H1 (cell line): ENCODE data around the gene PSMD7. TPM values are rescaled to one million over a fixed set of nuclear protein-coding genes. Genes with fewer than 3 reads are reported as not detected.

Source experiments
- CTCF ChIA-PET: fragments of 300-600 bp; sonication (Branson Sonifier 250); formaldehyde crosslinking; loops from one replicate; lab custom pipeline; 2021; ENCODE audit not compliant: partially characterized antibody; lab: Charles Lee
- POLR2A ChIA-PET: fragments of 300-600 bp; sonication (Branson Sonifier 250); formaldehyde crosslinking; loops from one replicate; lab custom pipeline; 2021; ENCODE audit warnings: inconsistent platforms; ENCODE audit not compliant: partially characterized antibody; lab: Charles Lee
- DNase-seq, 2 experiments: peaks; one replicate each; pipeline versions ENCODE4 v3.0.0 to v3.0.0-alpha.2; 2010 to 2022; ENCODE audit warnings: low spot score in 2 of 2, low read depth in 1 of 2, mixed read lengths in 1 of 2
- FAIRE-seq: peaks from 2 replicates; lab custom pipeline; 2011; peaks lifted over from hg19 to GRCh38; lab: Jason Lieb, UNC
- H2AFZ ChIP-seq: 2 replicates; pipeline ENCODE4 v1.8.1; 2012; ENCODE audit warnings: low read length, inconsistent platforms
- H2AK5ac ChIP-seq: 2 replicates; pipeline ENCODE4 v1.6.1; 2013; ENCODE audit warnings: low read depth, low read length
- H2BK120ac ChIP-seq: replicated peaks from 2 replicates; pipeline ENCODE3; 2013; ENCODE audit warnings: low read depth, low read length, inconsistent platforms
- H2BK12ac ChIP-seq: 2 replicates; pipeline ENCODE4 v1.6.1; 2013; ENCODE audit warnings: low read depth, low read length
- H2BK15ac ChIP-seq: 2 replicates; pipeline ENCODE4 v1.6.1; 2013; ENCODE audit warnings: low read length
- H2BK20ac ChIP-seq: 2 replicates; pipeline ENCODE4 v1.6.1; 2013; ENCODE audit warnings: low read length
- H2BK5ac ChIP-seq: 2 replicates; pipeline ENCODE4 v1.6.1; 2013; ENCODE audit warnings: low read depth, low read length
- H3K14ac ChIP-seq: 2 replicates; pipeline ENCODE4 v1.6.1; 2013; ENCODE audit warnings: inconsistent platforms; ENCODE audit not compliant: insufficient read length
- H3K18ac ChIP-seq: 2 replicates; pipeline ENCODE4 v1.6.1; 2013; ENCODE audit warnings: low read length; ENCODE audit errors: extremely low read depth
- H3K23ac ChIP-seq: 2 replicates; pipeline ENCODE4 v1.6.1; 2013; ENCODE audit warnings: inconsistent platforms; ENCODE audit not compliant: insufficient read length
- H3K23me2 ChIP-seq: 2 replicates; pipeline ENCODE4 v1.6.1; 2013; ENCODE audit warnings: low read depth, low read length
- H3K27ac ChIP-seq: 2 replicates; pipeline ENCODE4 v1.6.1; 2011; ENCODE audit warnings: low read depth, low read length, inconsistent platforms
- H3K27me3 ChIP-seq, 4 experiments: replicated peaks in 1 of 4; 1 replicate in 1 of 4; 2 replicates in 3 of 4; pipeline versions ENCODE4 v1.6.1 to v1.8.1; 2011 to 2013; ENCODE audit warnings: low read length in 3 of 4, mild to moderate bottlenecking in 3 of 4, inconsistent platforms in 2 of 4, mixed read lengths in 2 of 4, moderate library complexity in 1 of 4; ENCODE audit not compliant: control insufficient read depth in 3 of 4, insufficient read depth in 3 of 4; ENCODE audit errors: extremely low read depth in 1 of 4
- H3K36me3 ChIP-seq, 4 experiments: 2 replicates each; pipeline versions ENCODE4 v1.6.1 to v1.8.1; 2011 to 2013; ENCODE audit warnings: mild to moderate bottlenecking in 4 of 4, low read length in 3 of 4, moderate library complexity in 2 of 4, control low read depth in 1 of 4, inconsistent platforms in 1 of 4; ENCODE audit not compliant: insufficient read depth in 4 of 4, control insufficient read depth in 2 of 4
- H3K4ac ChIP-seq: replicated peaks from 2 replicates; pipeline ENCODE3; 2013; ENCODE audit warnings: low read length, low read depth, mixed read lengths, inconsistent platforms; ENCODE audit not compliant: insufficient read length
- H3K4me1 ChIP-seq, 4 experiments: replicated peaks in 1 of 4; 1 replicate in 1 of 4; 2 replicates in 3 of 4; pipeline versions ENCODE4 v1.6.1 to v1.8.1; 2011 to 2013; ENCODE audit warnings: low read length in 3 of 4, inconsistent platforms in 2 of 4, mixed read lengths in 1 of 4; ENCODE audit not compliant: insufficient read depth in 4 of 4, control insufficient read depth in 3 of 4
- H3K4me2 ChIP-seq, 2 experiments: 2 replicates each; pipeline versions ENCODE4 v1.6.1 to v1.8.1; 2011 to 2013; ENCODE audit warnings: low read depth in 2 of 2, low read length in 2 of 2, control low read depth in 1 of 2, inconsistent platforms in 1 of 2, mild to moderate bottlenecking in 1 of 2; ENCODE audit not compliant: insufficient read depth in 1 of 2
- H3K4me3 ChIP-seq, 4 experiments: fragments of 200-600, 300-600 bp in 1 of 4; sonication (generic), shearing (Covaris generic), sonication (Bioruptor Twin) in 1 of 4; 2 replicates each; pipeline versions ENCODE4 v1.5.1 to v1.8.1; 2011 to 2016; ENCODE audit warnings: low read length in 4 of 4, low read depth in 3 of 4, control low read depth in 2 of 4, inconsistent platforms in 2 of 4, mild to moderate bottlenecking in 2 of 4, mixed read lengths in 1 of 4, moderate library complexity in 1 of 4; ENCODE audit not compliant: insufficient read depth in 2 of 4; ENCODE audit errors: extremely low read depth in 1 of 4
- H3K56ac ChIP-seq: replicated peaks from 2 replicates; pipeline ENCODE3; 2013; ENCODE audit warnings: low read depth, mild to moderate bottlenecking, mixed read lengths, low read length, inconsistent platforms; ENCODE audit not compliant: insufficient read length
- H3K79me1 ChIP-seq: 2 replicates; pipeline ENCODE4 v1.6.1; 2013; ENCODE audit warnings: low read depth, low read length, control low read depth
- H3K79me2 ChIP-seq, 2 experiments: 2 replicates each; pipeline versions ENCODE4 v1.6.1 to v1.8.1; 2012 to 2013; ENCODE audit warnings: low read length in 2 of 2, mild to moderate bottlenecking in 2 of 2, inconsistent platforms in 1 of 2; ENCODE audit not compliant: insufficient read depth in 2 of 2, control insufficient read depth in 1 of 2
- H3K9ac ChIP-seq, 4 experiments: replicated peaks in 1 of 4; 1 replicate in 1 of 4; 2 replicates in 3 of 4; pipeline versions ENCODE4 v1.6.1 to v1.8.1; 2011 to 2013; ENCODE audit warnings: low read depth in 3 of 4, low read length in 3 of 4, control low read depth in 2 of 4, mild to moderate bottlenecking in 2 of 4, moderate library complexity in 2 of 4, inconsistent platforms in 1 of 4; ENCODE audit errors: extremely low read depth in 1 of 4
- H3K9me3 ChIP-seq, 2 experiments: 2 replicates each; pipeline versions ENCODE4 v1.6.1 to v1.8.1; 2012 to 2013; ENCODE audit warnings: mild to moderate bottlenecking in 2 of 2, moderate library complexity in 2 of 2, control low read depth in 1 of 2, inconsistent platforms in 1 of 2, low read depth in 1 of 2, low read length in 1 of 2, mixed read lengths in 1 of 2; ENCODE audit not compliant: insufficient read depth in 2 of 2
- H4K20me1 ChIP-seq, 2 experiments: replicated peaks in 1 of 2; 2 replicates each; pipeline versions ENCODE3 to v1.8.1; 2011 to 2013; ENCODE audit warnings: inconsistent platforms in 2 of 2, low read length in 2 of 2, mild to moderate bottlenecking in 1 of 2; ENCODE audit not compliant: insufficient read depth in 2 of 2, control insufficient read depth in 1 of 2
- H4K5ac ChIP-seq: 2 replicates; pipeline ENCODE4 v1.6.1; 2013; ENCODE audit warnings: low read length, low read depth, mixed read lengths, inconsistent platforms; ENCODE audit not compliant: insufficient read length
- H4K8ac ChIP-seq: 2 replicates; pipeline ENCODE4 v1.8.0; 2013; ENCODE audit warnings: mild to moderate bottlenecking, moderate library complexity, low read length, inconsistent platforms; ENCODE audit not compliant: insufficient read depth; ENCODE audit errors: extremely low read depth
- H4K91ac ChIP-seq: replicated peaks from 2 replicates; pipeline ENCODE3; 2013; ENCODE audit warnings: low read length, mixed read lengths, inconsistent platforms; ENCODE audit not compliant: insufficient read length
- ASH2L ChIP-seq: fragments of 200-600, 300-600 bp; sonication (generic); IDR thresholded peaks from one replicate; pipeline ENCODE4 v1.7.1; 2017; ENCODE audit warnings: low read length
- BACH1 ChIP-seq: IDR thresholded peaks from 2 replicates; pipeline ENCODE4 v1.6.1; 2012; ENCODE audit warnings: low read length, improper control_type of control experiment
- BCL11A ChIP-seq, 2 experiments: IDR thresholded peaks; one replicate each; pipeline ENCODE4 v1.6.1; 2011; ENCODE audit warnings: low read depth in 2 of 2, low read length in 2 of 2, mild to moderate bottlenecking in 2 of 2
- CBX5 ChIP-seq: fragments of 300-800, 300-1000 bp; sonication (generic); IDR thresholded peaks from 2 replicates; pipeline ENCODE4 v1.7.1; 2016; ENCODE audit warnings: antibody characterized with exemption, low read length, low read depth
- CREB1 ChIP-seq: IDR thresholded peaks from 2 replicates; pipeline ENCODE4 v1.6.1; 2012; ENCODE audit warnings: inconsistent platforms
- GABPA ChIP-seq: IDR thresholded peaks from 2 replicates; pipeline ENCODE4 v1.6.1; 2011; ENCODE audit warnings: mild to moderate bottlenecking, low read length, moderate library complexity, borderline replicate concordance; ENCODE audit not compliant: insufficient read depth
- GTF2F1 ChIP-seq: IDR thresholded peaks from 2 replicates; pipeline ENCODE4 v1.6.1; 2012; ENCODE audit warnings: low read depth, low read length, improper control_type of control experiment, borderline replicate concordance
- JUND ChIP-seq: IDR thresholded peaks from 2 replicates; pipeline ENCODE4 v1.6.1; 2011; ENCODE audit warnings: mild to moderate bottlenecking, improper control_type of control experiment, low read length
- KDM1A ChIP-seq: fragments of 200-600, 300-600 bp; sonication (generic); IDR thresholded peaks from 2 replicates; pipeline ENCODE4 v1.7.1; 2016; ENCODE audit warnings: mild to moderate bottlenecking, low read length, borderline replicate concordance
- PHF8 ChIP-seq: fragments of 200-600 bp; sonication (generic); conservative IDR thresholded peaks from 2 replicates; pipeline ENCODE4 v1.7.1; 2012; ENCODE audit warnings: low read depth, mild to moderate bottlenecking, inconsistent platforms, low read length, moderate library complexity
- POLR2A ChIP-seq, 2 experiments: IDR thresholded peaks; 1 replicate in 1 of 2; 2 replicates in 1 of 2; pipeline ENCODE4 v1.6.1; 2011; ENCODE audit warnings: low read depth in 2 of 2, low read length in 2 of 2, mild to moderate bottlenecking in 2 of 2; ENCODE audit errors: control extremely low read depth in 1 of 2
- SIX5 ChIP-seq: IDR thresholded peaks from 2 replicates; pipeline ENCODE4 v1.6.1; 2011; ENCODE audit warnings: mild to moderate bottlenecking, low read depth, low read length
- SRF ChIP-seq: IDR thresholded peaks from 2 replicates; pipeline ENCODE4 v1.6.1; 2011; ENCODE audit warnings: mild to moderate bottlenecking, low read depth, low read length, moderate library complexity
- WGBS, 2 experiments: shearing (Covaris generic) in 1 of 2; methylation state at CpG; one replicate each; pipeline versions ENCODE4 v1.1.6 to v1.1.7; 2013 to 2015; ENCODE audit warnings: low lambda C conversion rate in 2 of 2, mixed read lengths in 2 of 2, inconsistent platforms in 1 of 2, low coverage in 1 of 2, missing lambda C conversion rate in 1 of 2; ENCODE audit not compliant: insufficient replicate concordance in 2 of 2, insufficient coverage in 1 of 2, insufficient read length in 1 of 2; ENCODE audit errors: extremely low coverage in 1 of 2, missing lambda C conversion rate in 1 of 2; 5-methylcytosine and 5-hydroxymethylcytosine counted together
- polyA plus RNA-seq, 7 experiments: library from polyadenylated mRNA; depleted of rRNA in 3 of 7; stranded (reverse) in 5 of 7; unstranded in 2 of 7; fragments of >200 nt in 5 of 7; fragments of 200-250 nt in 2 of 7; gene quantifications; 1 replicate in 5 of 7; 2 replicates in 1 of 7; 4 replicates in 1 of 7; pipeline versions ENCODE4 v1.2.1 to v1.2.3, GENCODE V29; 2011 to 2013; ENCODE audit warnings: missing spikeins in 2 of 7, mixed read lengths in 2 of 7
- total RNA-seq: library from RNA; stranded (reverse); fragmentation: NEBNext Ultra II Directional; extraction: Animal tissue kit (Norgen Biotek cat#: 25700); gene quantifications from 2 replicates; pipeline ENCODE4 v1.2.1, GENCODE V29; 2021

Gene PSMD7
- total and polyA plus RNA-seq, 2 of the 8 experiments (the other 6 are each of a cell fraction or from before 2014, with no cell fraction given), result 91.1 to 148 TPM

DNA sequence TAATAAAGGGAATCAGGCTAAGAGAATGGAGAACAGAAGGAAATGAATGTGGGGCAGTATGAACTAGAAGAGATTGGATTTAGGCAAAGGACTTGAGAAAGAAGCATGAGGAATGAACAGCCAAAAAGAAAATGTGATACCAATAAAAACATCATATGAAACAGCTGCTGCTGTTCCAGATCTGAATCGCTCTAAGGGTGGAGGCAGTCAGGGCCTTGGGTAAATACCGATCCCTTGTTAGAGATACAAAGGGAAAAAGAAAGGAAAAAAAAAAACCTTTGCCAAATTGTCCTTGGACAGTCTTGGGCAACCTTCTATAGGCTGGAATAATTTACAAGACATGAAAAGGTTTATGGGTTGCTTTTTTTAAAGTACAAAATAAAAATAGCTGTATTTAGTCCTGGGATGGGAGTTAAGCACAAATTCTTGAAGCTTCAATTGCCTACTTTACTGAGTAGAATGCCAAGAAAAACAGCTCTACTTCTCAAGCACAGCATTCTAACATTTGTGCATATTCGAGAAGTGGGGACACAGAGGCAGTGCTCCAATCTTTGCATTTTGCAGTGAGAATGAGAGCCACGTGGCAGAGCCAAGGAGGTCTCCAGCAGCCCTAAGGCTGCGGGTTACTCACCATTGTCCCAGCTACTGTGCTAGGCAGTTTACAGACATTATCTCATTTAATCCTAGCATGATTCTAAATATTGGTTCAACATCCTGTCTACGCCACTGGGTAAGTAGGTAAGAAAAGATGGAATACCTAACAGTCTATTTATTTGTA is 43.3 kb upstream of the PSMD7 start:
- Histone ChIP-seq H3K56ac (no peak overlapping the region), H2BK15ac (no peak overlapping the region), H3K9ac (no peak overlapping the region), H2BK120ac (no peak overlapping the region), H4K91ac (no peak overlapping the region), H3K27ac (no peak overlapping the region), H3K4me3 (no peak overlapping the region), H3K14ac (no peak overlapping the region), H3K23ac (no peak overlapping the region), H4K8ac (no peak overlapping the region), H4K5ac (no peak overlapping the region), H2BK12ac (no peak overlapping the region), H3K18ac (no peak overlapping the region), H3K79me1 (no peaks in the 10 kb centered on the region), H3K4ac (no peak overlapping the region), H4K20me1 (no peaks in the 10 kb centered on the region), H3K4me1 (peaks cover 0 to 4% (median 0%) of the 10 kb centered on the region in 4 experiments; a peak in 1 of 7 replicates), H2AK5ac (no peak overlapping the region), H2BK20ac (no peak overlapping the region), H3K27me3 (peaks cover 0 to 1% (median 0%) of the 10 kb centered on the region in 4 experiments; a peak in 1 of 7 replicates), H3K79me2 (no peaks in the 10 kb centered on the region), H3K23me2 (no peaks in the 10 kb centered on the region), H3K36me3 (no peaks in the 10 kb centered on the region), H3K9me3 (no peaks in the 10 kb centered on the region), H2AFZ (no peak overlapping the region), H2BK5ac (no peak overlapping the region), H3K4me2 (no peak overlapping the region)
- ChIA-PET POLR2A (interaction anchor here (0.6 kb wide), 1 partner anchor 446 kb away, joined by 3 read pairs; no protein-coding TSS in a partner anchor), CTCF (interaction anchor here (1.1 kb wide), 3 partner anchors 148 to 218 kb away, joined by 3 read pairs; no protein-coding TSS in a partner anchor)
- no peak for FAIRE-seq
- DNase-seq, result peak in 1 of 2 experiments; percentile 20
- 82% methylated on average over 6 of the region's 6 CpGs; no CpG with 5 or more reads in 1 of the 2 experiments for WGBS, 2 experiments
- TF ChIP-seq BACH1 (no peak), JUND (no peak), POLR2A (IDR thresholded peaks at IDR 0.05; ENCODE audit: control extremely low read depth in 1 of 2, low read depth in 2 of 2, low read length in 2 of 2) (no peak), CREB1 (no peak), SIX5 (no peak), ASH2L (no peak), KDM1A (no peak), PHF8 (no peak), CBX5 (no peak), SRF (no peak), GTF2F1 (no peak), BCL11A (IDR thresholded peaks at IDR 0.05; ENCODE audit: low read depth in 2 of 2, low read length in 2 of 2) (no peak), GABPA (no peak)
